Astrocyte (in vitro differentiated cells and primary cell): Measurements from ENCODE around the gene AUTS2.
"Not testable (repeated sequence)": the region's sequence is repeated elsewhere in the genome, so short reads cannot be mapped to it uniquely, and the experiment has no call there.

ENCODE experiments used
- CTCF ChIP-seq: IDR thresholded peaks from 2 replicates; pipeline ENCODE4 v1.5.1; 2011; ENCODE audit warnings: low read depth, mild to moderate bottlenecking, inconsistent platforms, low read length, moderate library complexity; ENCODE audit not compliant: insufficient read depth
- EZH2 ChIP-seq: IDR thresholded peaks from 2 replicates; pipeline ENCODE4 v1.6.1; 2012; ENCODE audit warnings: mild to moderate bottlenecking, low read length, inconsistent platforms; ENCODE audit not compliant: insufficient read depth

DNA sequence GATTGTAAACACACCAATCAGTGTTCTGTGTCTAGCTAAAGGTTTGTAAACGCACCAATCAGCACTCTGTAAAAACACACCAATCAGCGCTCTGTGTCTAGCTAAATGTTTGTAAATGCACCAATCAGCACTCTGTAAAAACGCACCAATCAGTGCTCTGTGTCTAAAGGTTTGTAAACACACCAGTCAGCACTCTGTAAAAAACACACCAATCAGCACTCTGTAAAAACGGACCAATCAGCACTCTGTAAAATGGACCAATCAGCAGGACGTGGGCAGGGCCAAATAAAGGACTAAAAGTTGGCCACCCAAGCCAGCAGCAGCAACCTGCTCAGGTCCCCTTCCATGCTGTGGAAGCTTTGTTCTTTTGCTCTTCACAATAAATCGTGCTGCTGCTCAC is 1224.2 kb downstream of the AUTS2 start:
- TF ChIP-seq CTCF, EZH2: not testable (repeated sequence)
